GM21576 (cell line): Measurements from ENCODE around the gene BRICD5.
"Not testable (repeated sequence)": the region's sequence is repeated elsewhere in the genome, so short reads cannot be mapped to it uniquely, and the experiment has no call there.

Experiments
- ATAC-seq: cut with Tn5 transposase; IDR thresholded peaks from one replicate; pipeline ENCODE4 v1.9.1; 2021; ENCODE audit warnings: mild to moderate bottlenecking, moderate library complexity; ENCODE audit not compliant: unreplicated experiment

Gene BRICD5

DNA sequence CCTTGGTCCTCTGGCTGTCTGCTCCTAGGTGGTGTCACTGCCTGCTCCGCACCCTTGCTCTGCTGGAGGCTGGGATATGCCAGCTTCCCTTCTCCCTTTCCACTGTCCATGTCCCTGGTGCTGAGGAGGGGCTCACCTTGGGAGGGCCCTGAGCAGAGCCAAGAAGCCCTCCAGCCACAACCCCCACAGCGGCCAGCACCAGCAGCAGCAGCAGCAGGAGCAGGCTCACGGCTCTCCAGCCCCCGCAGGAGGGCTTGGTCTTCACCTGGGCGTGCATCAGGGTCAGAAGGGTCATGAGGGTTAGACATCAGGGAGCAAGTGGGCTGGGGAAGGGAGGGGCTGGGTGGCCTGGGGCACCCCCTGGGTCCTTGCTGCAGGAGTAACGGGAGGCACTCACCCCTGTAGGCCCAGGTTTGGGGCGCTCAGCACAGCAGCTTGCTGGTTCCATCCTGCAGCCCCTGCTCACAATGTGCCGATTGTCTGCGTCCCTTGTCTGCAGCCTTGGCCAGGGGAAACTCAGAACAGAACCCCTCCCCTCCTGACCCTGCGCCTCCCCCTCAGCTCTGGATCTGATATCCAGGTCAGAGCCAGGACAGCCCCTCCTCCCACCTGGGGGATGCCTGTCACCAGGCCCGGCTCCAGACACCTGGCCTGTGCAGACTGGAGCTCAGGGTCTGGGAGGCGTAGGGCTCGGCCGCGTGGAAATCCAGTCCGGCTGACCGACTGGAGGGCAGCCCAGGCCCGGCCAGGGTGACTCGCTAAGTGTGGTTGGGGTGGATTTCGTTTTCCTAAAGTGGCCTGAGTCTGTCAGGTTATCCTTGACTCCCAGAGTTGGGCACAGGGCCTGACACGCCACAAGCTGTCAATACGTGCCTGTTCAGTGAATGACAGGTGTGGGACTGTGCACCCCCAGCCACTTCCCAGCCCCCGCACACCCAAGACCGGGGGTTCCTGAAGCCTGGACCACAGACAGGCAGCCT lies at the start of gene BRICD5:
Gene BRICD5 (minus strand): TSS at position 478 of the 980 bp plus-strand sequence. CDS start 30 bp downstream, at position 448.
- ATAC-seq, result no peak

DNA sequence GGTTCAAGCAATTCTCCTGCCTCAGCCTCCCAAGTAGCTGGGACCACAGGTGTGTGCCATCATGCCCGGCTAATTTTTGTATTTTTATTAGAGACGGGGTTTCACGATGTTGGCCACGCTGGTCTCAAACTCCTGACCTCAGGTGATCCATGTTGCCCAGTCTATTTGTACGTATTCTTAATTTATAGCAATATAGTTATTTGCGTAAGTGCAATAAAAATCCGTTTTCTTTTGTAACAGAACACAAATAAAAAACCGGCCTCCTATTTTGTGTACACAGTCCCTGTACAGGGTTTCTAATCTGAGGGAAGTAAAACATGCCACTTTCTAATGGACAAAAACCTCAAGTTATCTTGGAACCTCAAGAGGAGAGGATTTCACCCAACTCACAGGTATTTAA lies 49.6 kb upstream of the BRICD5 start:
- ATAC-seq, result no peak

DNA sequence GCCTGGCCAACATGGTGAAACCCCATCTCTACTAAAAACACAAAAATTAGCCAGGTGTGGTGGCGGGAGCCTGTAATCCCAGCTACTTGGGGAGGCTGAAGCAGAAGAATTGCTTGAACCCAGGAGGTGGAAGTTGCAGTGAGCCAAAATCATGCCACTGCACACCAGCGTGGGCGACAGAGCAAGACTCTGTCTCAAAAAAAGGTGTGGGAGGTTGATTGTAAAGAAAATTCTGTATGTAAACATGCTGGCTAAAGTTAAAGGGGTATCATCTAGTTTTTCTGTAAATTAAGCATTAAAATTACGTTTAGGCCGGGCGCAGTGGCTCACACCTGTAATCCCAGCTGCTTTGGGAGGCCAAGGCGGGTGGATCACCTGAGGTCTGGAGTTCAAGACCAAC lies 47.9 kb upstream of the BRICD5 start:
- not testable (repeated sequence) for ATAC-seq

DNA sequence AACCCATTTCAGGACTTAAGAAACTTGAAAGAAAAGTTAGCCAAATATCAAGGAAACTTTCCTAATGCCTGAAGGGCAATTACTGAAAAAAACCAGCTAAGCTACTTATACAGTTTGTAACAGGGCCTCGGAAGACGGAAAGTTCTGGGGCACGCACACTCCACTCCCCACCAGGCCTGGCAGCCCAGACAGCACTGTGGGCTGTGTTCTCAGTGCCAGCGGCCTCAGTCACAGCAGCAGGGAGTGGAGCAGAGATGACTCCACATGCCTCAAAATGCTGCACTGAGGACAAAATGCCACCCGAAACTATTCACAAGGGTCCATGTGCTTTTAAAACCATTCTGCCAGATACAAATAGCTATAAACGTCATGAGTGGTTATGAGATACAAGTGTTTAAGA lies 47.1 kb upstream of the BRICD5 start:
- no peak for ATAC-seq

DNA sequence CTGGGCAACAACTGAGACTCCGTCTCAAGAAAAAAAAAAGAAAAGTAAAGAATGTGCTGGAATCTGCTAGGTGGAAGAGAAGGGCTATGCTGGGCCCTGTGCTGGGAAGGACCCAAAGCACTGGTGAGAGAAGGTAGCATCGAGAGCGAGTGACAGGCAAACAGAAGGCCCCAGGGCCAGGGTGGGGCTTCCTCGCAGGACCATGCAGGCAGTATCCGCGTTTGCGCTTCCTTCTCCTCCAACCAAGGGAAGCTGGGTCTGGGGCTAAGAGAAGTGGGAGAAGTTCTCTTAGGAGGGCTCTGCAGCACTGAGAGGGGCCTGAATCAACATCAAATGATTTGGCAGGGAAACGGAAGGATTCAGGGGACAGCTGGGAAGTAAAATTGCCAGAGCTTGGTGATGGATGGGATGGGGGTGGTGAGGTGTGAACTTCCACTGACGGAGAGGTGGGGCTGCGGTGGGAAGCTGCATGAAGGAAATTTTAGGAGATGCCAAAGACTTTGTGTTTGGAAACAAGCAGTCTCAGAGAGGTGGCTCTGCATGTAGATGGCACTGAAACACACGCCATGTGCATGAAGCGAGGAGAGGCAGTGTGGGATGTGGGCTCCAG lies 46.0 kb upstream of the BRICD5 start:
- no peak for ATAC-seq

DNA sequence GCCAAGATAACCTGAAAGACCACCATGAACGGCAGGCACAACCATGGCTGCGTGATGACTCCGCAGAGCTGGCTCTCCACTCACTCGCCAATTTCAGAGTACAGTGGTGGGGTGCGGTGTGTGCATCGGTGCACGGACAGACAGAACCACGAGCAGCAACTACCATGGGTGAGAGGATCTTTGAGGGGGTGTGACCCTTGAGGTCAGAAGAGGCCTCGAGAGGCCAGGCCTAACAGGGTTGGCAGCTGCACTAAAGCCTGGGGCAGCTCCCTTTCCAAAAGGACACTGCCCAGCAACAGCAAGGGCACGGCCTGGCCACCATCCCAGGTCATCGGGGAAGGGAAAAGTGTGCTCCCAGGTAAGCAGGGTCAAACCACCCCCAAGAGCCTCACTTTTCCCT lies 42.6 kb upstream of the BRICD5 start:
- ATAC-seq, result no peak

DNA sequence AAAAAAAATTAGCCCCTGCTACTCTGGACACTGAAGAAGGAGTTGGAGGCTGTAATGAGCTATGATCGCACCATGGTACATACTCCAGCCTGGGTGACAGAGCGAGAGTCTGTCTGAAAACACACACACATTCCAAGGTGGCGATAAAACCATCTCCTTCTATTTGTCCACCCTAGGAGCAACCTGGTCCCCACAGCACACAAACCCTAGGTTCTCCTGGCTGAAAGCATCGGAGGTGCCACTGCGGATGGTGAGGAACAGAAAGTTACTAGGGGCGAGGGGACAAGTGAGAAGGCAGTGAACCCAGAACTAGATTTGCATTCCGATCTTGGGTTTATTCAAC lies 42.1 kb upstream of the BRICD5 start:
- no peak for ATAC-seq

DNA sequence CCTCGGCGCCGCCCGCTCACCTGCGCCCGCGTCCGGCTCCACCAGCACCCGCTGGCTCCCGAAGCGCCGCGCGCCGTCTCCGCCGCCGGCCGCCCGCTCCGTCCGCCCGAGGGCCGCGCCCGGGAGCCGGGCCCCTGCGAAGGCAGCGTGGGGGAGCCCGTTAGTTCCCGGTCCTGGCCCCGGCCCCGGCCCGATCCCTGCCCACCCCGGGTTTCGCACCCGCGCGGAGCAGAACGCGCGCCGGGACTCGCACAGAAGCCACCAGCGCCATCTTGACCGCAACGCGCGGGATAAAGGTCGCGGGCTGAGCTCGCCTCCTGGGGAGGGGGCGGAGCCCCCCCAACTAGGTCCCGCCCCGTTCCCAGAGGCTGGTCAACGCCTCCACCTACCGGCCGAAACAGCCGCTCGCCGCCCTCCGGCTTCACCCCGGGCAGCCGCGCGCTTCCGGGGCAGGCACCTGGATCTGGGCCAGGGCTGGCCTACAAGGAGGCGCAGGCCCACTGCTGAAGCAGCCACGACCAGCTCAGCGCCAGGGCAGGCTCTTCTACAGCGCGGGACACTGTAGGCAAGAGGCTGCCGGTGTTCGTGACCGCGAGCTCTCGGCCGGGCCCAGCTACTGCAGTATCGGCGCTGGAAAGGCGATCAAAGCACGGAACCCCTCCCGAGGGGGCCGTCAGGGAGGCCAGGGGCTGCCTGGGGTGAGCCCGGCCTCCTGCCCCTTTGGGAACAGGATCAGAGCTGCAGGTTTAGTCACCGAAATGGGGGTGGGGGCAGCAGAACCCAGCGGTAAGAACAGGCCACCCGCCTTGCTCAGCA lies 40.8 kb upstream of the BRICD5 start, which contains the start of gene ECI1:
Gene ECI1 (minus strand): TSS at position 292 of the 816 bp plus-strand sequence. CDS start 21 bp downstream, at position 271.
- ATAC-seq, result peak; percentile 81

DNA sequence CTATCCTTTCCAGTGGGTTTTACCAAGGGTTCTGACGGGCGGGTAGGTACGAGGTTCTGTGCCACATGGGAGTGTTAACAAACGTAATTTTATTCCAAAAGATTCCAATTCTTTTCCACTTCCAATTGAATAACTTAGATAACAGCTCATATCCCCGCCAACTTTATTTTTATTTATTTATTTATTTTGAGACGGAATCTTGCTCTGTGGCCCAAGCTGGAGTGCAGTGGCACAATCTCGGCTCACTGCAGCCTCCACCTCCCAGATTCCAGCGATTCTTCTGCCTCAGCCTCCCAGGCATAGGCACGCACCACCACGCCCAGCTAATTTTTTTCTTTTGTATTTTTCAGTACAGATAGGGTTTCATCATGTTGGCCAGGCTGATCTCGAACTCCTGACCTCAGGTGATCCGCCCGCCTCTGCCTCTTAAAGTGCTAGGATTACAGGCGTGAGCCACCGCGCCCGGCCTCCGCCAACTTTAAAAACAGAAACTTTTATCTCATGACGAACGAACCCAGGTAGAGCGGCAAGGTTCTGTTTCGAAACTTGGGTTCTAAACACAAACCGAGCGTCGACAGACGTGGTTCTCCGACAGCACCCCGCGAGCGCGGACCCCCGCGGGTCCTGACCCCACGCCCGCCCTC lies 40.1 kb upstream of the BRICD5 start:
- peak; percentile 3 for ATAC-seq

DNA sequence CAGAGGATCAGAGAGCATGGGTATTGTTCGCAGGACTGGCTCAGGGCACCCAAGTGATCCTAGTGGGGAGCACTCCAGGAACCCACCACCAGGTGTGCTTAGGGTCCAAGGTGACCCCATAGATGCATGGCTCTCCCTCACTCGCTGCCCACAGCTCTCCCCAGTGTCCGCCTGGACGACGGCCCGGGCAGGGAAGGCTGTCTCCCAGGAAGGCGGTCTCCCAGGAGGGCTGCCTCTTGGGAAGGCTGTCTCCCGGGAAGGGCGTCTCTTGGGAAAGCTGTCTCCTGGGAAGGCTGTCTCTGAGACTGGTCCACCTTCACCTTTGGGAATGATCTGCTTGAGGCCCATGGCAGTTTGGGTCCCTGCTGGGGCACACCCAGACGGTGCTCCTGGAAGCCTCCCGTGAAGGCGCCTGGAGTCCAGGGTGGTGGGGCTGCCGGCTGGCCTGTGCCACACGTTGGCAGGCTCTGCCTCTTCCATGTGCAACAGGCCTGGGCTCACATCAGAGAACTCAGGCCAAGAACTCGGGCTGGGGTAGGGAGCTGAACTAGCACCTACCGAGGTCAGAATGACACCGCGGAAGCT lies 35.7 kb upstream of the BRICD5 start:
- ATAC-seq, result no peak

DNA sequence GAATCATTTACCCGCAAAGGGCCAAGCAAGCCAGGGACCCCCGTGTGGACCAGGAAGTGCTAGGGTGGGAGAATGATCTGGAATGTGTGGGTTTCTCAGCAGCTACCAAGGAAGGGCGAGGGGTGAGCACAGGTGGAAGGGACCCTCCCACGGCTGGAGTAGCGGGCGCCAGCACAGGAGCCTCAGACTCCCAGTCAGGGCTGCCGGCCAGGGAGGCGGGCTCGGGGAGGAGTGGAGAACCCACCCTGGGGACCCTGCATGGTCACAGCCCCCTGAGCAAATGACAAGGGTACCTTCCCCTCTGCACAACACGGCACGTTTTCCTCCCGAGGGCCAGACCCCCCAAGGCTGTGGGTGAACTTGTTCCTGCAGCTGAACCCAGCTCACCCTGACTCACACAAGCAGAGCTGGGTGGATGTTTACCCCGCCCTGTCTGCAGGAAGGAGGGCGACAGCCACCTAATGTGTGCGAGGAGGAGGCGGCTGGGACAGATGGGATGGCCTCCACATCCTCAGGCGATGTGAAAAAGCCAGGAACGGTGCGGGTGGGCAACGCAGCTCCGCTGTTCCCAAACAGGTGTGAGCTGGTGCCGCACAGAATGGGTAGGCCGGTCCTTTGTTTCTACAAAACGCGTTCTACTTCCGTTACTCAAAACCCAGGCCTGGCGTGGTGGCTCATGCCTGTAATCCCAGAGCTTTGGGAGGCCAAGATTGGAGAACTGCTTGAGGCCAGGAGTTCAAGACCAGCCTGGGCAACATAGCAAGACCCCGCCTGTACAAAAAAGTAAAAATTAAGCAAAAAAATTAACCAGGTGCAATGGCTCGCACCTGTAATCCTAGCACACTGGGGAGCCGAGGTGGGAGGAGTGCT lies 34.5 kb upstream of the BRICD5 start:
- ATAC-seq, result no peak

DNA sequence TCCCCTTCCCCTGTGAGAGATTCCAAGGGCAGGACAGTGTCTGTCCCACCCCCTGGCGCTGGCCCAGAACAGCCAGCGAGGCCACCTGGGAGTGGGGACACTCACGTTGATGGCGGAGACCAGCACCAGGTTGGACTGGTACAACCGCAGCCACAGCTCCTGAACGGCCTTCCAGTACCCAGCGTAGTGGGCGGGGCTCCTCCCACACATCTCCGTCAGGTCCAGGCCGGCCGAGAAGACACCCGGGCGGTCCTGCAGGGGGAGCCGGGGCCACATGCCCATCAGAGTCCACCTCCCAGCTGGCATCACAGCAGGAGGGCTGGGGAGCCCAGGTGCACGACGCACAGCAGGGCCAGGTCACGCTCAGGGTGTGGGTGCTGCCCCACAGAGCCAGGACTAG lies 33.6 kb upstream of the BRICD5 start:
- ATAC-seq, result no peak

DNA sequence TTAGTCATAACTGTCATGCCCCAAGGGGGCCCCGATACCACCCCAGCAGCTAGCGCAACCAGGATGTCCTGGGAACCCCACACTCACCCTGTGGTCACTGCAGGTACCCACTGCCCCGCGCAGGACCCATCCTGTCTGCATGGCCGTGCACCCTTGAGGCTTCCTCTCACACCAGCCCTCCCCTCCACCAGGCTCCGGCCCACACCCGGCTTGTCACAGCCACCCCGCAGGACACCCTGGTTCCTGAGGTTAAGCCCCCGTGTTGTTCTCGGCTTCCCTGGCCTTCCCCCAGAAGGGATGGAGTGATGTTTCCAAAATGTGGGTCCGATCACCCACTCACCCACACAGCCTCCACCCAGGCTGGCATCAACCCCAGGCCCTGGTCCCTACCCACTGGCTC lies 33.1 kb upstream of the BRICD5 start:
- ATAC-seq, result no peak

DNA sequence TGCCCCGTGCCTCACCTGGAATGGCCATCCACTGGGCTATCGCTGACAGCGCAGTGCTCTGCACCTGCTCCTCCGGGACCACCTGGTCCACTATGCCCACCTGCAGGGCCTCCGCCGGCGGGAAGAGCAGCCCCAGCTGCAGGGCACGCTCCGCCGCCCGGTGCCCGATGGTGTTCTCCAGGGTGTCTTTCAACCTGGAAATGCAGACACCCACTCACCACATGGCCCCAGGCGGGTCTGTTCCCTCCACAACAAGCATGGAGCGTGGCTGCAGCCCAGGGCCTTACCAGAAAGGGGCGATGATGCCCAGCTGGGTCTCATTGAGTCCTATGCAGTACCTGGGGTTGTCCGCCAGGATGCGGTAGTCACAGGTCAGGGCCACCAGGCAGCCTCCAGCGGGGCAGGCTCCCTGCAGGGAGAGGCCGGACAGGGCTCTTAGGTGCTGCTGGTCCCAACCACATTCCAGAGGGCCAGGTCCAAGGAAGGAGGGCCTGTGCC lies 32.4 kb upstream of the BRICD5 start:
- ATAC-seq, result no peak

DNA sequence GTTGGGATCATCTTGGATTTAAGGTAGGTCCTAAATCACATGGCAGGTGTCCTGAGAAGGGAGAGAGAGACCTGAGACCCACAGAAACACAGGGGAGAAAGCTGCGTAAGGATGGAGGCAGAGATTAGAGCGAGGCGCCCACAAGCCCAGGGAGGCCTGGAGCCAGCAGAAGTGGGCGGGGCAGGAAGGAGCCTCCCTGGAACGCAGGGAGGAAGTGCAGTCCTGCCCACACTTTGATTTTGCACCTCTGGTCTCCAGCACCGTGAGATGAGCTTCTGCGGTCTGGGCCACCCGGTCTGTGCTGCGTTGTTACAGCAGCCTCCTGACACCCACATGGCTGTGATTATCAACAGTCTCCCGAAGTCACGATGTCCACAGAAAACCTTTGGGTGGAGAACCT lies 31.9 kb upstream of the BRICD5 start:
- ATAC-seq, result no peak

DNA sequence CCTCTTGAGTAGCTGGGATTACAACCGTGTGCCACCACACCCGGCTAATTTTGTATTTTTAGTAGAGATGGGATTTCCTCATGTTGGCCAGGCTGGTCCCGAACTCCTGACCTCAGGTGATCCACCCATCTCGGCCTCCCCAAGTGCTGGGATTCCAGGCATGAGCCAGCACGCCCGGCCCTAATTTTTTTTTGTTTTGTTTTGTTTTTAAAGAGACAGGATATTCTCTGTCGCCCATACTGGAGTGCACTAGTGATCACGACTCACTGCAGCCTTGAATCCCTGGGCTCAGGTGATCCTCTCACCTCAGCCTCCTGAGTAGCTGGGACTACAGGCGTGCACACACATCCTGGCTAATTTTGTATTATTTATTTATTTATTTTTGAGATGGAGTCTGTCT lies 29.7 kb upstream of the BRICD5 start:
- not testable (repeated sequence) for ATAC-seq

DNA sequence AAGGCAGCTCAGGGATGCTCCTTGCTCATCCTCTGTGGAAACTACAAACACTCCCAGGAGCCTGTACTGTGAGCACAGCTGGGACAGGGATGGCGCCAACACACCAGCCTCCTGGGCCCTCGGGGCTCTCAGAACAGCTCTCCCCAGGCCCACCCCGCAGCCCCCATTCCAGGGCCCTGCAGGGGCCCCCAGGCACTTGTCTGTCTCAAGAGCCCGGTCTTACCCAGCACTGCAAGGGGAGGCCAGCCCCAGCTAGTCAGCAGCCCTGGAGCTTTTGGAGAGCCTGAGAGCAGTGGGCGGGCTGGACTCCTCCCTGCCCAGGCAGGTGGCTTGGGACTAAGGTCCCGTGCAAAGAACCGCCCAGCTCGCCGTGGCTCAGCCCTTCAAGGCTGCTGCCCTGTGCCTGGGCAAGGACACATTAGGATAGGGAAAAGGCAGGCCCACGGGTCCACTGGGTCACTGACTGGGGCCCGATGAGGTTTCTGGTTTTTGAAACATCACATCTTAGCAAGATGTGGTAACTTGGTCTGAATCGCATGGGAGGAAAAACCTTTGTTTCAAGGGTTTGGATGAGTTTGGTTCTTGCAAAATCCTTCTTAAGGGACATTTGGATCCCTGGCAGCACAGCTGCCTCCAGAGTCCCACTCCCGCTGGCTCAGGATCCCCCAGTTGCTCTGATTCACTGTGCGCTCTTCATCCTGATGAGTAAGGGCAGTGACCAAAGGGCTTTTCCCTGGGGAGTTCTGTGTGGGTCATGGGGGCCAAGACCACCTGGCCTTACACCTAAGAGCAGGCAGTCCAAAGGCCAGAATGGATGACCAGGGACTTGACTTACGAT lies 28.4 kb upstream of the BRICD5 start:
- ATAC-seq, result no peak

DNA sequence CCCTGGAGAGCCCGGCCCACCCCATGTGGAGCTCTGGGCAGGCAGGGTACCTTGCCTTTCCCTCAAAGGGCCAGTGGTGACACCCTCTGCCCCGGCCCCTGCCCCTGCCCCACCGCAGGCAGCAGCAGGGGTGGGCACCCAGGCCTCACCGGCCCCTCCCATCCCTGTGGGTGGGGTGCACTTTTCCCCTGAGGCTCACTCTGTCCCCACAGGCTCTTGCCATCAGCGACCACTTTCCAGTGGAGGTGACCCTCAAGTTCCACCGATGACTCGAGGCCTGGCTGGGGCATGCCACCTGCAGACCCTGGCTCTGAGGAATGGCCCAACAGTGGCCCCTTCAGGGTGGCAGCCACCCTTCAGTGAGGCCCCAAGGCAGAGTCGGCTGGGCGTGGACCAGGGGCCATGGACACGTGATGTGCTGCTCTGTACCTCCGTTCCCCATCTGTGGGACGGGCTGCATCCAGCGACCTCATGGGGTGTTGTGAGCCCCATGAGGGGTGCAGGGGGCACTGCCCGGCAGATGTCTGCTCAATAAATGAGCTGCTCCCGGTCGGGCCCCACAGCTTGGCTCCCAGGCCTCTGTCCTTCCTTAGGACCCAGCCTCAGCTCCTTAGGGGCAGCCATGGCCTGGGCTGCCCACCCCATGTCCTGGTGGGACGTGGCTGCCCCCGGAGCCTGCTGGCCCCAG lies 27.6 kb upstream of the BRICD5 start:
- ATAC-seq, result no peak
